ENCODE data around the gene MAGI3. TPM values are rescaled to one million over a fixed set of nuclear protein-coding genes. Genes with fewer than 3 reads are reported as not detected.
A peak's percentile ranks its signal among the peaks of the same experiment; 100 is the strongest.
"Not testable (repeated sequence)": the region's sequence is repeated elsewhere in the genome, so short reads cannot be mapped to it uniquely, and the experiment has no call there.

MAGI3 gene
- total RNA-seq, 1 donor from 2014 or later, result 31.1 TPM

DNA sequence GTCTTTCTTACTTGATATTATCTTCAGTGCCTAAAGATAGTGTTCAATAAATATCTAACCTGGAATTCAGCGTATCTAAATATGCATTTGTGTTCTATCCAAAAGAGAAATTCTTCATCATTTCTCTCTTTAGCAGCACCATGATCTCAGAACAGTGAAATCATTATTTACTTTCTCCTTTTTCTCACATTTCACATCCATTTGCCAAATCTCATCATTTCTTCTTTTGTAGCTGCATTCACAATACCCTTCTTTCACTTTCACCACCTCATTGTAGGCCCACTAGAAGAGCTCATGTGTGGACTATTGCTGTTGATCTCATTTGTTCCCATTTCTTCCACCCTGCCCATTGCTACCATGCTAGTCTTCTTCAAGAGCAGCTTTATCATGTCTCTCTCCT is 191.0 kb downstream of the MAGI3 start:
- no peak for DNase-seq

DNA sequence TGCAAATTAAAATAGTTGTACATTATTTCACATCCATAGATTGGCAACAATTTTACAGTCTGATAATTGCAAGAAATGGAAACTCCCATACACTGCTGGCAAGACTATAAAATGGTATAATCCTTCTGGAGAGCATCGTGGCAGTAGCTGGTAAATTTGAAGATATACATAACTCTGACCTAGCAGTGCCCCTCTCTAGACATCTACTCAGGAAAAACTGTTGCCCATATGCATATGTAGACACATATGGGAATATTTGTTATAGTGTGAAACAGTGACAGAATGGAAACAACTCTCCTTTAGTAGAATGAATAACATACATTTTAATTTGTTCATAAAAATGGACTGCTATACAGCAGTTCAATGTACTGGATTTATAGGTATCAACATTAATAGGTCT is 191.8 kb downstream of the MAGI3 start:
- no peak for DNase-seq

DNA sequence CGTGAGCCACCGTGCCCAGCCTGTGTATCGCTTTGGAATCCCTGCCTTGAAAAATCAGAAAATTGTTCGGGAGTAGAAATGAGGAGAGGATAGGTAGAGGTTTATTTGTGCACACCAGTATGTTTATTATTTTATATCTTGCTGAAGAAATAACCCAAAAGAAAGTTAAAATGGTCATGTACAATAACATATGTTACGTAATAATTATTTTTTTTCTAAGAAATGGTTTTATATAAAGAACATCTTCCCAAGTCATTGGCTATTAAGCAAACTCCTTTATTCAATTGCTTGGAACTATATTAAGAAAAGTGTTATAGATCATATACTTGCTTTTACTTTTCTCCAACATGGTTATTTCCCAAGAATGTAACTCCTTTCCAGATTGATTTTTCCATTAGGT is 197.2 kb downstream of the MAGI3 start:
- no peak for DNase-seq

DNA sequence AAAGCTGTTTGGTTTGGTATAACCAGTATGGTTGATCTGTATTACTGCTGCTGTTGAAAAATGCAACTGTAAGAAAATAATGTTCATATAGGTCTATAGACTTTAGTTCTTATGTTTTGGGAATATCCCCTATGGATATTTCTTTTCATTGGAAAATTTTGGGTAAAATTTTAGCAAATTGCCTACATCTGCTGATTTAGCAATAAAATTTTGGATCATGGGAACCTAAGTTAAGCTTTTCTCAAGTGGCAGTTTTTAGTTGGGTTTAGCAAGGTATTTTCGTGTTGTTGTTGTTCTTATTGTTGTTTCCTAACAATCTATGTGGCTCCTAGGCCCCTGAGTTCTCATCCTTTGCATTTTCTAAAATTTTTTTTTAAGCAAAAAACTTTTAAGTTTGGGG is 201.9 kb downstream of the MAGI3 start:
- no peak for DNase-seq

DNA sequence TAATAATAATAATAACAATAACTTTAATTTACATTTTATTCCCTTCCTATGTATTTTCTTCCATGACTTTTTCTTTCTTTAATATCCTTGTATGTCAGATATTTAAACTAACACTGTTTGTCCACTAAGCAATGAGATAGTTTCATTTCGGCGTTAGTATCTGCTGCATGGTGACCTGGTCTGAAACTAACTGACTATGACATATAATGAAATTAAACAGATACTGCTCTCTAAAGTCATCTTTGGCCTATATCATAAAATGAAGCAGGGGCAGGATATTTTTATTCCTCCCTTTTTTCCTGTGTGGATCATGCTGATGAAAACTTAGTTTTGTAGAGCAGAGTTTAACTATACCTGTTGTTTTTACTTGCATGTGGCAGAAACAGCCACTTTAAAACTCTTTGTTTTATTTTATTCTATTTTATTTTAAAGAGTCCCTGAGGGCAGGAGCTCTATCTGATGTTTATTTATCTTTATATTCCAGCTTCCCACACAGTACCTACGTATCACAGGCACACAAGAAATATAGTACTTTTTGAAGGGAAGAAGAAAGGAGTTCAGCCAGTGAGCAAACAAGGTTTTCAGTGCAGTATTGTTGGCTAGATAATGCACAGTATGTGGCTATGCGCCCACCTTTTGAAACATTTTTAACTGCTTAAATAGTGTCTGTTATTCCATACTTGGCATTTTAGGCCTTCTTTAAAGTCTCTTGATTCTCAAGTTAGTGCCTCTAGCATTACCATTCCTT is 203.4 kb downstream of the MAGI3 start:
- DNase-seq, result no peak

DNA sequence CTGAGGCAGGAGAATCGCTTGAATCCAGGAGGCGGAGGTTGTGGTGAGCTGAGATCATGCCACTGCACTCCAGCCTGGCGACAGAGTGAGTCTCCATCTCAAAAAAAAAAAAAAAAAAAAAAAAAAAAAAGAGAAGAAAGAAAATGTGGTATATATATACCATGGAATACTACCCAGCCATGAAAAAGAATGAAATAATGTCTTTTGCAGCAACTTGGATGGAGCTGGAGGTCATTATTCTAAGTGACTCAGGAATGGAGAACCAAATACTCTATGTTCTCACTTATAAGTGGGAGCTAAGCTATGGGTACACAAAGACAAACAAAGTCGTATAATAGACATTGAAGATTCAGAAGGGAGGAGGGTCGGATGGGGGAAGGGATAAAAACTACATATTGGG is 214.2 kb downstream of the MAGI3 start:
- DNase-seq, result not testable (repeated sequence)

DNA sequence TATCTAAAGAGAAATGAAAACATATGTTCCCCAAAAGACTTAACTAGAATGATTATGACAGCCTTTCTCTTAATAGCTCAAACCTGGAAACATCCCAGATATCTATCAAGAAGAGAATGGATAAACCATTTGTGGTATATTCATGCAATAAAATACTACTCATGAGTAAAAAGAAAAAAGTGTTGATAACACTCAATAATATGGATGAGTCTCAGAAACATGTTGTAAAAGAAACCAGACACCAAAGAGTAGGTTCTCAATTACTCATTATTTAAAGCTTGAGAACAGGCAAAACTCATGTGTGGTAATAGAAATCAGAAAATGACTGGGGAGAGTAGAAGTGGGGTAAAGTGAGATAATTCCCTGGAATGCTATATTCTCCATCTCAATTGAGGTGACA is 214.8 kb downstream of the MAGI3 start:
- peak; percentile 14 for DNase-seq

DNA sequence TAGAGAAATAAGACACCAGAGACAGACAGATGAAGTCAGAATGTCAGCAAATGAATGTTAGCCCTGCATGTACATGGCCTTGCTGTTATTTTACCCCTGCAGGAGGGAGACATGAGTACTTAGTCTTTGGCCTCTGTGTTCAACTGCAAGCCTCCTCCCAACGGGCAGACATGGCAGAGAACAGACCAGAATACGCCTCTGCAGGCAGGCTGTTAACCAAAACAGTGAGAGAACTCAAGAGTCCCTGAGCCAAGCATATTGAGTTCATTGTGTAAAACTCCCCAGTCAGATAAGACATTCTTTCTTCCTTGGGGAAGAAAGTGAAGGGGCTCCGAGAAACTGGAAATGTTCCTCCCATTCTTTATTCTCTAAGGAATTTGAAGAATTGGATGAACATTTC is 218.1 kb downstream of the MAGI3 start:
- no peak for DNase-seq

DNA sequence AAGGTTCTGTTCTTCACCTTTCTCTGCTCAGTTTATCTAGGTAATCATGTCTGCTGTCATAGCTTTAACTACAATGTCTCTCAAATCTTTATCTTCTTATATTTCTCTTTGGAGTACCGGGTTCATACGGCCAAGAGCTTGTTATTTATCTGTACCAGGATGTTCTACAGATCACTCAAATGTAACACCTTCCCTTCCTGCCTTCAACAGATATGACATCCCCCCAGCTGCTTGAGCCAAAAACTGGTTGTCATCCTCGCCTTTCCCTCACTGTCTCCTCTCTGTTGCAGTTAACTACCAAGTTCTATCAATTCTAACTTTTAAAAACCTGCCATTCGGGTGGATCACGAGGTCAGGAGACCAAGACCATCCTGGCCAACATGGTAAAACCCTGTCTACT is 220.1 kb downstream of the MAGI3 start:
- no peak for DNase-seq

DNA sequence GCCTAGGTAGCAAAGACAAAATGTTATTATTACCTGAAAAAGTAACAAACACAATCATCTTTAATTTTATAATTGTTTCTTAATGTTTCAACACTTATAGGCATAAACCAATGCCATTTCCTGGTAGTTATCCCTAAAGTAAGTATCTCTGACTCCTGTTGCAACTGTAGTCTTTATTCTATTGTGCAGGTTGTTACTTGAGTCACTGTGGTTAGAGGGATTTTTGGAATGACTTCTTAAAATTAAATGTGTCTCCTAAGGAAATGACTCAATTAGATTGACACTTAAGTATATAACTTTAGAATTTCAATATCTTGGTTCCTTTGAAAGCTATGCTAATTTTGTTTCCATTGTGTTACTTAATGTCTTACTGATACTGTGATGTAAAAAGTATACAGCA is 225.1 kb downstream of the MAGI3 start:
- no peak for DNase-seq

DNA sequence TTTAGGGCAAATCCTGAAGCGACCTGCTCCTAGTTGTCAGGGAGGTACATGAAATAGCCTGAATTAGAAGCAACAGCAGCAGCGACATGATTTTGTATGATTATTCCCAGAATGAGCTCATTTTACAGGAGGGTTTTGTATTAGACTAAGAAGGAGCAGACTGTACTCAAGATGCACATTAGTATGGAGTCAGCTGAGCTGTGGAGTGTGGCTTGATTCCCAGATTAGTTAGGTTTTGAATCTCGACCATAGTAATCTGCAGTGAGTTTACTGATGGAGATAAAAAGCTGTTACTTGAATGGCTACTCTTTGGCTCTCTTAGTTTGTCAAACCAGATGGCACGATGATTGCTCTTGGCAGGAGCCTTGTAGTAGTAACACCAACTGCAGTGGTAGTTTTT is 225.8 kb downstream of the MAGI3 start:
- peak; percentile 24 for DNase-seq

DNA sequence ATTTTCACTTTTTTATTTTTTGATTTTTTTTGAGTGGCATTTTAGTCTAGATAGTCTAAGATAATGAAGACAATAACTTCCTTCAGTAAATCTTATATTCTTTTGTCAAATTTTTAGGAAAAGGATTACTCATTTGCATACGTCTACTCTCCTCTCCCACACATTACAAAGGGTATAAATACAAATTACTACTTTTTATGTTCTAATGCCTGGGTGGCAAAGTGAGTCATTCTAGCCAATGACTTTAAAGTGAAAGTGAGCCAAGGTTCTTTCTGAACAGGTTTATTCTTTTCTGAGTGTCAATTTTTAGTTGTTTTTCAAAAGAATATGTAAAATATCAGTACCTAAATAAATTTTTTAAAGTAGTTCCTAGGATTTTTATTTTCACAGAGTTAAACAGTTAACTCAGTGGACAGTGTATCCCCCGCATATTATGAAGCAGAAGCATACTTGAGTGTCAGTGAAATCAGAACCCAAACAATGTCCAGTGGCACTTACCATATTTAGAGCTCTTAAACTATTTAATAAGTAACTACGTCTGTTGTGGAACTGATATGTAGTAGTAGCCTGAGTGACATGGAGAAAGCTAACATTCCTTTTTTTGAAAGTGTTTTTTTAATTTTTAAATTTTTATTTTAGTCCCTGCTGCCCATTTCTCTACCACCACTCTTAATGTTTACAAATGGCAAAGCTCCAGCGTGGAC is 227.3 kb downstream of the MAGI3 start:
- DNase-seq, result no peak

DNA sequence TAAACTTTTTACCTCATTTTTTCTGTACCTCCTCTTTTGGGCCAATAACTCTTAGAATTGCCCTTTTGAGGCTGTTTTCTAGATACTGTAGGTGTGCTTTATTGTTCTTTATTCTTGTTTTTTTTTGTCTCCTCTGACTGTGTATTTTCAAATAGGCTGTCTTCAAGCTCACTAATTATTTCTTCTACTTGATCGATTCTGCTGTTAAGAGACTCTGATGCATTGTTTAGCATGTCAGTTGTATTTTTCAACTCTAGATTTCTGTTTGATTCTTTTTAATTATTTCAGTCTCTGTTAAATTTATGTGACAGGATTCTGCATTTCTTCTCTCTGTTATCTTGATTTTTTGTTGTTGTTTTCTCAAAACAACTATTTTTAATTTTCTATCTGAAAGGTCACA is 238.7 kb downstream of the MAGI3 start:
- no peak for DNase-seq

DNA sequence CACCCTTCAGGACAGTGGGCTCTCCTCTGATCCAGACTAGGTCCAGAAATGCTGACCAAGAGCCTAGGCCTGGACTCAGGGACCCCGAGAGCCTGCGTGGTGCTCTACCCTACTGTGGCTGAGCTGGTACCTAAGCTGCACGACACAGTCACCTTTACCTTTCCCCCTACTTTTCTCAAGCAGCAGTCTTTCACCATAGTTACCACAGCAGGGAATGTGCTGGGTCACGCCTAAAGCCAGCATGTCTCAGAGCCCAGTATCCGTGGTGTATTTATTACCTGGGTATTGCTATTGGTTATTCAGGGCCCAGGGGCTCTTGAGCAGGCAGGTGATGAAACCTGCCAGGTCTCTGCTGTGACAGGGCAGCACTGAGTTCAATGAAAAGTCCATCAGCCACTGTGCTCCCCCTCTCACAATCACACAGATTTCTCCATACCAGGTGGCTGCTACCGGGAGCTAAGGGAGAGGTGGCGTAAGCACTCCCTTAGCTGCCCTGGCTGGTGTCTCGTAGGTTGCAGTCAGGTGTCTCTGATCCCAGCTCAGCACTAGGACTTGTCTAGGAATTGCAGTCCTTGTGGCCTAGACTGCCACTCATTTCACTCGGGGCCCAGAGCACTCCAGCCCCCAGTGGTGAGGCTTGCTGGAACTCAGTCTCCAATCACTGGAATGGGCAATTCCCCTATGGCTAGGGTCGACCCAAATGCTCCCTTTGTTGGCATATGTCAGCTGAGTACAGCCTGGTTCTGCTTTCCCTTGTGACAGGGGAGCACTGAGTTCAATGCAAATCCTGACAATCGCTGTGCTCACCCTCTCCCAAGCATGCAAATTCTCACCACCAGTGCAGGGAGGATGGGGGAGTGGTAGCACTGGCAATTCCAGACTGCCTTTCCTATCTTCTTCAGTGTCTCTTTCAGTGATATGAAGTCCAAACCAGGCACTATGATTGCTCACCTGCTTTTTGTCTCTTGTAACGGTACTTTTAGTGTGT is 240.3 kb downstream of the MAGI3 start:
- no peak for DNase-seq

DNA sequence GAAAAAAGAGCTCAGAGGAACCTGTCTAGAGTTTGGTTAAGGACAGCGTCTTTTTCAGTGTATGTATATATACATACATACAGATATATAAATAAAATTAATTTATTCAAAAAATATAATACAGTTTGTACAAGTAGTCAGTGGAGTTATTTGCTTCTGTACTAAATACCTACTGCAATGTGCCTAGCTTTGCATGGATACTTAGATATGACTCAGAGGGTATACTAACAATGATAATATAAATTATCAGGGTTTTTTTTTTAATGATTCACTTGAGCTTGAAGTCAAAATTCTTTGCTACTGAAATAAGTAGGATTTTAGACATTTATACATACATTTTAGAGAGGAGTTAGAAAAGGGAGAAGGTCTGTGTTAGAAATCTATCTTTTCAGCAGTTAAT is 251.1 kb downstream of the MAGI3 start:
- DNase-seq, result no peak

DNA sequence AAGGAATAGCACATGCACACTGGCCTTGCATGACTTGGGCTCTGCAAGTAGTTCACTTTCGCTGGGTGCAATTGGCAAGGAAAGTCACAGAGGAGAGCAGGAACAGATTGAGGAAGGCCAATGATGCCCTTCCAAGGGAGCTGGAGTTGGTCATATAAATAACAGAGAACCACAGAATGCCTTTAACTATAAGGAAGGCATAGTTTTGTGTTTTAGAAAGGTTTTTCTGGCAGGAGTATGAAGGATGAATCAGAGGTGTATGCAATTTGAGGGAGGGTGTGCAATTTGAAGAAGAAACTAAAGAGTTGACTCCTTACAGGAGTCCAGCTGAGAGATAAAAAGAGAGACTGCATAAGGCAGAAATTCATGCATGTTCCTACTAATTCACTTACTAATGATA is 256.8 kb downstream of the MAGI3 start:
- no peak for DNase-seq

DNA sequence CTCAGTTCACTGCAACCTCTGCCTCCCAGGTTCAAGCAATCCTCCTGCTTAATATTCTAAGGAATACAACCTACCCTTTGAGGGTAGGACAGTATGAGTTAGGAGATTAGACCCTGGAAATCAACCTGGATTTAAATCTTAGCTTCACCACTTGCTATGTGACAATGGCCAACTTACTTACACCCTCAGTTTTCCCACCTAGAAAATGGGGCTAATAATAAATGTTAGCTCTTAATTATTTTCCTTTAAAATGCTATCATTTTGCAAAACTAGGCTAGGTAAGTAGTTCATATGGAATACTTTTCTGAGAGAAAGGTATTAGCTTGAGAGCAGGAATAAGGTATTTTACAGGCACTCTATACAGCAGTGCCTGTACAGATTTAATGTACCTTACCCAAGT is 258.2 kb downstream of the MAGI3 start:
- no peak for DNase-seq

DNA sequence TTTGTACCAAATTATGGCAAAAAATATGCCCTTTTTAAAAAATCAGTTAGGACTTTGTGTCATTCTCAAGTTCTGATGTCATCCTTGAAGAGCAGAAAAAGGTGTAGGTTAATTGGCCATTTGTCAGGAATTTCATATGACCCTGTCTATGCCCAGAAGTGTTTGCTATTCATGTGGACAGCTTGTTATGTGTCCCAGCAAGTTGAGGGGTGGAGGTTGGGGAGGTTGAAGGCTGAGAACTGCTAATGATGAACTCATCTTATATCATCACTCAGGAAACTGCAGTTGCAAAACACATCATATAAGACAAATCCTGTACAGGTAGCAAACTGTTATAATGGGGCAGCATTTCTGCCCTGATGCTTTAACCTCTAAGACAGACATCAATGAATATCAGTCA is 262.5 kb downstream of the MAGI3 start:
- no peak for DNase-seq

DNA sequence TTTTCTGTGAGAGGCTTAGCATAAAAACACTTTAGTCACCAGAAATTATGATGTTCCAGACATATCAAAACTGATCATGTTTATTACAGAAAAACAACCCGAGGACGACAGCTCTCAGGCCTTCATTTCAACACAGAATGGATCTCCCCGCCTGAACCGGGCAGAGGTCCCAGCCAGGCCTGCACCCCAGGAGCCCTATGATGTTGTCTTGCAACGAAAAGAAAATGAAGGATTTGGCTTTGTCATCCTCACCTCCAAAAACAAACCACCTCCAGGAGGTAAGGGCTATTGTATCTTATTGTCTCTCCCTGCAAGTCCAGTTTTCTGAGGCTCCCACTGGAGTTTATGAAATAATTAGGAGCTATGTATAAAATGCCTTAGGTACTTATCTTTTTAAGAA is 263.4 kb downstream of the MAGI3 start:
- no peak for DNase-seq

DNA sequence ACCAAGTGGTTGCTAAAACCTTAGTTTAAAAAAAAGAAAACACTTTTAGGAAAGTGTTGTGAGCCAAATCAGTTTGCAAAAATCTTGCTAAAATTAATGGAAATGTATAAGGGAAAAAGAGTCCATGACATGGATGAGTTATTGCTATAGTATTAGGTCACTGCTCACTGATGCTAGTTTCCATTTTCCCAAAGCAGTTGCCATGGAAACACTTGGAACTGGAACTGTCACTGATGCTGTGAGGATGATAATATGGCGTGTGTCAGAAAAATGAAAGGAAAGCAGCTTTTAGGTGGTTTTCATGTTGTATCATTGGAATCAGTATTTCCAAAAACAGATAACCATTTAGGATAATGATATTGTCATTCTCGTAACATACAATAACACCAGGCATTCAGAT is 264.6 kb downstream of the MAGI3 start:
- no peak for DNase-seq

DNA sequence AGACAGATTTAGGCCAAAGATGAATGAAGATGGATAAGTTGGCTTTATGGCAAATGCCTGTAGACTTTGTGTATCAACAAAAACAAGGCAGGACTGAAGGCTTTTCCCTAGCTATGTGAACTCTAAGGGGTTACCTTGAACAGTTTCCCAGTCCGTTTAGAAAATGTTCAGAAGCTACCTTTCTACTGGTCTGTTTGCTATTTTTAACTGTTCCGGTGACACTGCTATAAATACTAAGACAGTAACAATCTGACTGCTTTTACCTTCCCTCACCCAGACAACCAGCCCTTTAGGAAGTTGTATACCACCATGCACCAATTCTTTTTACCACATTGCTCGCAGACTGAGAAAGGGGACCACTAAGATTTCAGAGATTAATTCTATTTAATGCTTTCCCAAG is 266.8 kb downstream of the MAGI3 start:
- no peak for DNase-seq

DNA sequence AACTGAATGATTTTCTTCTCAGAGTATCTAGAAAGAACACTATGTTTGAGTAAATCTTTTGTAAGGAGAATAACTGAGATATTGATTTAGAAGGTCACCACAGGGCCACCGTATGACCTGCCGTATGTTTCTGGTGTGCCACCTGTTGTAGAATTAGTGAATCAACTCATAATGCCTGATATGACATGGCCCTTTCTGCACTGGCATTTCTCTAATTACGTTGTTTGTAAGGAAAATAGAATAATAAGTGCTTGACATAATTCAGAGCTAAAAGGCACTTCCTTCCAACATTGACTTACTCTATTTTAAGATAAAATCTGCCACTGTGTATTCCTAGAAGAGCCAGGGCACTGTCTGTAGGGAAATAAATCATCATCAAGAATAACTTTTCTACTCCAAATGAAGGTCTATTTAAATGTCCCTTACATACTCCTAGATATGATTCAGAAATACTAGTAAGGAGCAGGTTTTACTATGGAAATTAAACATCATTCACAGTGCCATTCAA is 267.3 kb downstream of the MAGI3 start:
- no peak for DNase-seq

DNA sequence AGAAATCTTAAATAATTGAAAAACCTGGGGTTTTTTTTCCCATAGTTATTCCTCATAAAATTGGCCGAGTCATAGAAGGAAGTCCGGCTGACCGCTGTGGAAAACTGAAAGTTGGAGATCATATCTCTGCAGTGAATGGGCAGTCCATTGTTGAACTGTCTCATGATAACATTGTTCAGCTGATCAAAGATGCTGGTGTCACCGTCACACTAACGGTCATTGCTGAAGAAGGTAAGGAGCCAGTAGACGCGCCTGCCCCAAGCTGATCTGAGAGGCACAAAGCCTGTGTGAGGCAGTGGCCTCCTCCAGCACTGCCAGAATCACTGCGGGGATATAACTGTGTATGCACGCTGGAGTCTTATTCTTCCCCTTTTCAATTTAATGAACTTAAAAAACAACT is 268.7 kb downstream of the MAGI3 start:
- no peak for DNase-seq

All from tongue (tissue), 2 donors.